Hematopoietic multipotent progenitor cell treated with erythropoietin and hydrocortisone succinate and interleukin-3 and kit ligand, for 6 days (in vitro differentiated cells): ENCODE measurements around the gene MC4R.
A peak's percentile ranks its signal among the peaks of the same experiment; 100 is the strongest.
"Not testable (repeated sequence)": the region's sequence is repeated elsewhere in the genome, so short reads cannot be mapped to it uniquely, and the experiment has no call there.

Source experiments
- DNase-seq: peaks from one replicate; pipeline ENCODE4 v3.0.0-alpha.2; 2015

Gene MC4R

DNA sequence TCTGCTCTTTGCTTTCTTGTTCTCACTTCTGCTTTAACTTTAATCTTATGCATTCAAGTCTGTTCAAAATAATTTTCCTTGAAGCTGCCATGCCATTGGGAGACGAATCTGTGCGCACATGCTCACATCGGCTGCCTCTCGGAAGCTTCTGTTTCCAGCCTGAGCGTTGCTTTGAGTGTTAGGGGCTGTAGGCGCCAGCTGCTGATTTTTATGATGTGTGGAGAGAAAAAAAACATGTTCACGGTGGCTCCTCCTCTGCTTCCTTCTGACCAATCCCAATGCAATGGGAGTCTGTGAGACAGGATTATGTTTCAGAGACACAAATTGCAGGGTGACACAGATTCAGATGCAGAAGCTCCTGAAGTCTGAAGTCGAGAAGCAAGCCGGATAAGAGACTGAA is at the start of gene MC4R:
Gene MC4R (minus strand): TSS at position 180 of the 400 bp plus-strand sequence. CDS start 426 bp downstream, outside the sequence.
- DNase-seq = peak; percentile 1

GRCh38 chr18:60422306-60422705 is 49.7 kb upstream of the MC4R start:
- not testable (repeated sequence) for DNase-seq

DNA sequence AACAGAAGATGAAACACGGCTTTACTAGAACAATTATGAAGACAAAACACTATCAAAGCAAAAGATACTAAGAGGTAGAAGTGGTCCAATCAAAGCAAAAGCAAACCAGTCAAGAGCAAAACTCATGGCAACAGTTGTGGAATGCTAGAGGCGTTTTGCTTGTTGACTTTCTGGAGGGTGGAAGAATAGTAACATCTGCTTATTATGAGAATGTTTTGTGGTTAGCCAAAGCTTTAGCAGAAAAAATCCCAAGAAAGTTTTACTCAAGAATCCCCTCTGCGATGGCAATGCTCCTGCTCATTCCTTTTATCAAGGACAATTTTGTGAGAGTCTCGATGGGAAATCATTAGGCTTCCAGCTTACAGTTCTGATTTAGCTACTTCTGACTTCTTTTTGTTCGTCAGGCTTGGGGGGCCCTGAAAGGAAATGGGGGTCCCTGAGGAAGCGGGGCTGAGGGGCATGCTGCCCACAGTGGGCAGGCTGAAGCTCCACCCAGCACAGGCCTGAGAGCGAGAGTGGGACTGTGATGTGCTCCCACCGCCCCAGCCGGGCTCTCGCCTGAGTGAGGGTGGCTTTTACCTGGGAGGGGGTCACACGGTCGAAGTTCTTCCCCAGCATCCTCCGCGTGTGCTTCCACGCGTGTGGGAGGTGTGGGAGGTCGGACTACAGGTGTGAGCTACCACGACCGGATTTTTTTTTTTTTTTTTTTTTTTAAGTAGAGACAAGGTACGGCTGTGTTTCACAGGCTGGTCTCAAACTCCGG is 49.0 kb upstream of the MC4R start:
- DNase-seq = no peak

- no peak for DNase-seq
Measured at GRCh38 chr18:60417946-60418345, 45.4 kb upstream of the MC4R start.

- DNase-seq = peak; percentile 25
Measured at GRCh38 chr18:60413944-60414547, 41.5 kb upstream of the MC4R start.

DNA sequence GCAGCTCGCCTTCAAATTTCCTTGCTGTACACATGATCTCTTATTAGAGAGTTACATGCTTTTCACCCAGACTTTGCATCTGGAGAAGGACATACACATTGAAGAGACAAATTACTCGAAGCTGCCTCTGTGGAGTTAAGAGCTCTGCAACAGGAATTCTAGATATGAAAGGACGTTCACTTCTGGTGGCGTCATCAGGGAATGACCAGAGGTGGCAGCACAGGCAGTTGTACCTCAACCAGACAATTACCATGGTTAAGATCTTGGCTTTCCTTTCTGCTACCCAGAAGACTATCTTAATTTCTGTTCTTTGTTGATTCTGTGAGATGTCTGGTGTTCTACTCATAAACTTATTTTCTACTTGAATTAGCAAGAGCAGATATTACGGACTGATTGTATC is 39.1 kb upstream of the MC4R start:
- peak; percentile 10 for DNase-seq

DNA sequence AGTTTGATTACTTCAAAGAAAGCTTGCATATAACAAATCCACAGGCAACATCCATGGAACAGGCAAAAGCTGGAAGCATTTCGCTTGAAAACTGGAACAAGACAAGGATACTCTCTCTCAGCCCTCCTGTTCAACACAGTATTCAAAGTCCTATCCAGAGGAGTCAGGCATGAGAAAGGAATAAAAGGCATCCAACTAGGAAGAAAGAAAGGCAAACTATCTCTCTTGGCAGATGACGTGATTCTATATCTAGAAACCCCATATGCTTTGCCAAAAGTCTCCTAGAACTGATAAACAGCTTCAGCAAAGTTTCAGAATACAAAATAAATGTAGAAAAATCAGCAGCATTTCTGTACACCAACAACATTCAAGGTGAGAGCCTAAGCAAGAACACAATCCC is 34.1 kb upstream of the MC4R start:
- DNase-seq = no peak

- DNase-seq = no peak
Measured at GRCh38 chr18:60404486-60405085, 32.0 kb upstream of the MC4R start.

DNA sequence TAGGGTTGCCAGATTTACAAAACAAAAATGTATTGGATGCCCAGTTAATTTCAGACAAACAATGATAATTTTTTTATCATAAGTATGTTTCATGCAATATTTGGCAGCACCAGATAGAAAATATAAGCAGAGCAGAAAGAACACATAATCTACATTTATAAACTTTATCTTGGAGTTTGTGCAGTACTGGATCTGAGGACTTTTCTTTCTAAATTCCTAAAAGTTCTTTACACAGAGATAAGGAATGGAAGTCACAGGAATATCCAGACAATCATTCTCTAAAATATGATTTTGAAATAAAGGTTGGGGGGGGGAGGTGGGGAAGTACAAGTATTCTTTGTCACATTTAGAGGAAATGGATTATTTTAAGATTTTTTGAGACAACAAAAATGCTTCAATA is 28.8 kb upstream of the MC4R start:
- DNase-seq = no peak

GRCh38 chr18:60391571-60392226 is 19.1 kb upstream of the MC4R start:
- no peak for DNase-seq

DNA sequence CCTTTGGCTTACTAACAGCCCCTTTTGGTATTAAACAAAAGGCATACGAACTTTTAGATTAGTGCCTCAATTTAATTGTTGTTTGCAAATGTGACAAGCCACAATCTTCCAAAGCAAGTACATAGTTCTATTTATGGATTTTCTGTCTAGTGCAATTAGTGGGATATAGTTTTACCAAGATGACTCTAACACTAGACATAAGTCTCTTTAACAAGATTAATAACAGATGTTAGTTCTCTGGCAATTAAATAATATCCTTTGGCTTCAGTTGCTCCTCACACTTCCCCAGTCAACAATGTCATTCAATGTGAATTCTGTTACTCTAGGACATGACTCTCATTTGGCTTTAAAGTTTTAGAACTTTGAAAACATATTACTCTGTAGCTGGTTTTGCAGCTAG is 16.7 kb upstream of the MC4R start:
- DNase-seq = no peak

GRCh38 chr18:60385693-60386092 is 13.1 kb upstream of the MC4R start:
- no peak for DNase-seq

- DNase-seq = no peak
Measured at GRCh38 chr18:60383893-60384292, 11.3 kb upstream of the MC4R start.

- DNase-seq = no peak
Measured at GRCh38 chr18:60377778-60378469, 5.3 kb upstream of the MC4R start.

DNA sequence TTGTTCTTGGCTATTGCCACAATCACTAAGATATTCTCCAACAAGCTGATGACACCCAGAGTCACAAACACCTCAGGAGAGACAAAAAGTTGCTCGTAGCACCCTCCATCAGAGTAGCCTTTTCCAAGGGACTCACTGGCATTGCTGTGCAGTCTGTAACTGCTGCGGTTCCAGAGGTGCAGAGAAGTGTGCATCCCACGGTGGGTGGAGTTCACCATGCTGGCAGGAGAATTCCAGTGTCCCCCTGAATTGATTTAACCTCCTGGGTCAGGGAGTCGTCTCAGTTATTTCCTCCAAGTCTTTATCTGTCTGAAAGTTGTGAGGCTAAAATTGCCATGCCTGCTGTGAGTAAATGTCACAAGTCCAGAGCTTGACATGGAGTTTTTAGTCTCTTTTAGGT is 443 bp downstream of the MC4R start:
- DNase-seq = no peak

- no peak for DNase-seq
Measured at GRCh38 chr18:60358516-60358915, 14.1 kb downstream of the MC4R start.

GRCh38 chr18:60350941-60351340 is 21.6 kb downstream of the MC4R start:
- DNase-seq = no peak

GRCh38 chr18:60350150-60350549 is 22.4 kb downstream of the MC4R start:
- DNase-seq = no peak

DNA sequence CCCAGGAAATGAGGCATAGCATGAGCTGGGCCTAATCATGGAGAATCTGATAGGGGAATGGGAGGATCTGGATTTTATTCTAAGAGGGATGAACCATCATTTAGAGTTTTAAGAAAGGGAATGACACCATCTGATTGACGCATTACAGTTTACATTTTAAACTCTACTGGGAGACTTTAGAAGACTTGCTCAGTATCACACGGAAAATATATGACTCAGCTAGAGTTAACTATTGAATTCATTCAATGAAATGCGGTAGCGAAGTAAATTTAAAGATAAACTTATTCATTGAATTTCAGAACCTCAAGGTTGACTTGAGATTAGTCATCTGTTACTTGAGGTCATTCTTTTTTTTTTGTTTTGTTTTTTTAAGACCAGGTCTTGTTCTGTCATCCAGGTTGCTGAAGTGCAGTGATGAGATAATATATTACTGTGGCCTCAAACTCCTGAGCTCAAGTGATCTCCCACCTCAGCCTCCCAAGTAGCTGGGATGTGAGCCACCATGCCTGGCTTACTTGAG is 25.0 kb downstream of the MC4R start:
- DNase-seq = no peak

DNA sequence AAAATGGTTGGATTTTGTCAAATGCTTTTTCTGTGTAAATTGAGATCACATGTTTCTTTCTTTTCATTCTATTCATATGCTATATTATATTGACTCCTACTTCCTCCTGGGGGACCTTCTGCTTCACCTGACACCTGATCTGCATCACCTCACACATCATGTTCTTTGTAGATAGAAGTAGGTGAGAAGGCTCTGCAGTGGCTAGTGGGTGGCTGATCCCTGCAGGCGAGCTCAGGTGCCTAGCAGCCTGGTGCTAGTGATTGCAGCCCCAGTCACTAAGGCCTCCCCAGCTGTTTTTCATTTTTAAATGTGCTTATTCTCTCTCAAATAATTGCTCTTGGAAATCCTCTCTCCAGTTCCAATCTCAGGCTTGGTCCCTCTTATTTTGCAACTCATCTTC is 33.6 kb downstream of the MC4R start:
- DNase-seq = no peak

DNA sequence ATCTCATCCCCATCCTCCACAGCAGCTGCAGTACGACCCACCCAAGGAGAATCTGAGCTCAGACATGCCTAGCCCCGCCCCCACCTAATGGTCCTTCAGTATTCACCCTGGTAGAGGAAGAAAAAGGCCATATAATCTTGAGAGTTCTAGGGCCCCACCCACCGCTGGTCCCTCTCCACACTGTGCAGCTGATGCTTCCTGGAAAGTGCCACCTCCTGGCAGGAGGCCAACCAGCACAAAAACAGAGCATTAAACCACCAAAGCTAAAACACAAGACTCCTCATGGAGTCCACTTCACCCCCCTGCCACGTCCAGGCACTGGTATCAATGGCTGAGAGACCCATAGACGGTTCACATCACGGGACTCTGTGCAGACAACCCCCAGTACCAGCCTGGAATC is 40.7 kb downstream of the MC4R start:
- no peak for DNase-seq

- DNase-seq = no peak
Measured at GRCh38 chr18:60329131-60329530, 43.4 kb downstream of the MC4R start.

DNA sequence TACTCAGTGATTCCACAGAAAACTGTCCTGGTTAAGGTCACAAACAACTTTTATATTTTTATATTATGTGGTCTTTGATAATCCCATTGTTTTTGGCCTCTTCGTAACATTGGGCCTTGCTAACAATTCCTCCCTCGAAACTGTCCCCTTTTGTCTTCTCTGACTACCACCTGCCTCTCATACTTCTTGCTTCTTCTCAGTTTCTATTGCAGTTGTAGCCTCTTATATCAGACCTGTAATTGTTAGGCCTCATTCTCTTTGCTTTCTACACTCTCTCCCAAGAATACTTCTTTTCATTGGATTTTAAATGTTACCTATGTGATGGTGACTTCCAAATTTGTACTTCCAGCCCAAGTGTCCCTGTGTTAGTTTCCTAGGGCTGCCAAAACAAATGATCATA is 44.7 kb downstream of the MC4R start:
- no peak for DNase-seq
